B cell (primary cell): ENCODE data around the gene ATP8B2. TPM values are rescaled to one million over a fixed set of nuclear protein-coding genes. Genes with fewer than 3 reads are reported as not detected.
A peak's percentile ranks its signal among the peaks of the same experiment; 100 is the strongest.

Experiments
- ATAC-seq: fragments of 200-7000 bp; cut with Tn5 transposase; one replicate; pipeline ENCODE4 v1.10.0; 2021; ENCODE audit warnings: low read depth, mild to moderate bottlenecking, moderate number of reproducible peaks, moderate library complexity
- CTCF ChIA-PET: fragments of 350-600 bp; sonication (Branson Sonifier 250); formaldehyde crosslinking; loops from one replicate; lab custom pipeline; 2021; ENCODE audit warnings: antibody characterized with exemption, inconsistent platforms; lab: Charles Lee
- POLR2A ChIA-PET: fragments of 350-600 bp; sonication (Branson Sonifier 250); formaldehyde crosslinking; loops from one replicate; lab custom pipeline; 2021; ENCODE audit warnings: antibody characterized with exemption; lab: Charles Lee
- DNase-seq: peaks from one replicate; pipeline ENCODE4 v3.0.0; 2013
- H2AFZ ChIP-seq: 2 replicates; pipeline ENCODE4 v1.6.1; 2012; ENCODE audit warnings: mild to moderate bottlenecking, low read depth, low read length; ENCODE audit not compliant: insufficient read depth, poor library complexity, severe bottlenecking
- H3K27ac ChIP-seq, 2 donors: 1 replicate in 1 of 2; 2 replicates in 1 of 2; pipeline ENCODE4 v1.5.1; 2012 to 2013; ENCODE audit warnings: low read length in 2 of 2, mild to moderate bottlenecking in 2 of 2, moderate library complexity in 1 of 2
- H3K27me3 ChIP-seq, 4 experiments: fragments of 200-600 bp in 1 of 4; sonication (generic) in 1 of 4; replicated peaks in 1 of 4; 1 replicate in 2 of 4; 2 replicates in 2 of 4; pipeline versions ENCODE4 v1.6.1 to v1.7.0; 2013 to 2016; ENCODE audit warnings: low read length in 3 of 4, mild to moderate bottlenecking in 2 of 4, mixed read lengths in 1 of 4, moderate library complexity in 1 of 4; ENCODE audit not compliant: insufficient read depth in 4 of 4, control insufficient read depth in 3 of 4; ENCODE audit errors: control extremely low read depth in 1 of 4
- H3K36me3 ChIP-seq, 2 experiments: replicated peaks in 1 of 2; 1 replicate in 1 of 2; 2 replicates in 1 of 2; pipeline versions ENCODE4 v1.6.1 to v1.7.1; 2013; ENCODE audit warnings: low read length in 1 of 2; ENCODE audit not compliant: insufficient read depth in 2 of 2, control insufficient read depth in 1 of 2; ENCODE audit errors: control extremely low read depth in 1 of 2, extremely low read depth in 1 of 2
- H3K4me1 ChIP-seq, 2 donors: fragments of 200-600 bp in 1 of 2; sonication (generic) in 1 of 2; 1 replicate in 1 of 2; 2 replicates in 1 of 2; pipeline versions ENCODE4 v1.5.1 to v1.6.1; 2013 to 2017; ENCODE audit warnings: low read length in 2 of 2; ENCODE audit not compliant: control insufficient read depth in 2 of 2, insufficient read depth in 2 of 2
- H3K4me2 ChIP-seq: replicated peaks from 2 replicates; pipeline ENCODE3; 2012; ENCODE audit warnings: mild to moderate bottlenecking, low read depth, low read length; ENCODE audit not compliant: poor library complexity, severe bottlenecking
- H3K4me3 ChIP-seq, 5 experiments: fragments of 200-600 bp in 1 of 5; sonication (generic) in 1 of 5; 1 replicate in 3 of 5; 2 replicates in 2 of 5; pipeline versions ENCODE4 v1.5.1 to v1.7.0; 2011 to 2016; ENCODE audit warnings: low read length in 4 of 5, mild to moderate bottlenecking in 4 of 5, low read depth in 2 of 5, control low read depth in 1 of 5, moderate library complexity in 1 of 5; ENCODE audit not compliant: insufficient read depth in 1 of 5; ENCODE audit errors: control extremely low read depth in 1 of 5, extremely low read depth in 1 of 5
- H3K79me2 ChIP-seq: fragments of 200-600 bp; sonication (generic); one replicate; pipeline ENCODE4 v1.6.0; 2016; ENCODE audit warnings: low read length; ENCODE audit not compliant: control insufficient read depth, insufficient read depth
- H3K9ac ChIP-seq: fragments of 200-600 bp; sonication (generic); 2 replicates; pipeline ENCODE4 v1.6.1; 2017; ENCODE audit warnings: mild to moderate bottlenecking, low read length, moderate library complexity
- H3K9me3 ChIP-seq, 3 donors: one replicate each; pipeline versions ENCODE4 v1.6.1 to v1.7.1; 2013; ENCODE audit warnings: low read length in 2 of 3; ENCODE audit not compliant: control insufficient read depth in 2 of 3, insufficient read depth in 1 of 3; ENCODE audit errors: control extremely low read depth in 1 of 3
- H4K20me1 ChIP-seq: 2 replicates; pipeline ENCODE4 v1.6.0; 2012; ENCODE audit warnings: mild to moderate bottlenecking, low read length; ENCODE audit not compliant: insufficient read depth, control insufficient read depth, poor library complexity, severe bottlenecking
- H3K27ac Mint-ChIP-seq: one replicate; pipeline ENCODE4 v1.8.0; 2021; ENCODE audit warnings: mixed read lengths
- H3K27me3 Mint-ChIP-seq: one replicate; pipeline ENCODE4 v1.8.0; 2021; ENCODE audit warnings: mixed read lengths
- H3K4me1 Mint-ChIP-seq: one replicate; pipeline ENCODE4 v1.8.0; 2021; ENCODE audit warnings: mixed read lengths
- H3K4me3 Mint-ChIP-seq: one replicate; pipeline ENCODE4 v1.8.0; 2021; ENCODE audit warnings: mixed read lengths
- H3K9me3 Mint-ChIP-seq: one replicate; pipeline ENCODE4 v1.8.0; 2022; ENCODE audit warnings: mixed read lengths; ENCODE audit not compliant: insufficient read depth
- EZH2 ChIP-seq: IDR thresholded peaks from 2 replicates; pipeline ENCODE4 v1.6.1; 2012; ENCODE audit warnings: borderline replicate concordance, low read depth, mild to moderate bottlenecking, moderate library complexity, low read length; ENCODE audit not compliant: insufficient read depth, poor library complexity, severe bottlenecking
- WGBS: methylation state at CpG from one replicate; pipeline ENCODE4 v1.1.5; 2013; ENCODE audit warnings: missing lambda C conversion rate; ENCODE audit not compliant: insufficient coverage; 5-methylcytosine and 5-hydroxymethylcytosine counted together
- intact Hi-C: fragments of 100-400 bp; cut with micrococcal nuclease; formaldehyde crosslinking; loops from one replicate; pipeline ENCODE4 v1.10.0; 2022
- polyA plus RNA-seq: library from polyadenylated mRNA; depleted of rRNA; stranded (reverse); fragments of >200 nt; gene quantifications from 2 replicates; pipeline ENCODE4 v1.2.3, GENCODE V29; 2012
- total RNA-seq, 2 donors: library from RNA; stranded (reverse); fragments of 120-200 nt in 1 of 2; gene quantifications; 1 replicate in 1 of 2; 2 replicates in 1 of 2; pipeline versions ENCODE4 v1.2.3 to v1.2.4, GENCODE V29; 2013 to 2022
- TF ChIP-seq, protein P1 (sequence below): fragments of 200-600 bp; IDR thresholded peaks from one replicate; pipeline ENCODE4 v1.8.0; 2022; ENCODE audit warnings: antibody characterized with exemption, mild to moderate bottlenecking

ATP8B2 gene
- total and polyA plus RNA-seq, 2 donors (not counting 1 experiment from before 2014, with no cell fraction given) = 31.1 to 50.2 TPM

DNA sequence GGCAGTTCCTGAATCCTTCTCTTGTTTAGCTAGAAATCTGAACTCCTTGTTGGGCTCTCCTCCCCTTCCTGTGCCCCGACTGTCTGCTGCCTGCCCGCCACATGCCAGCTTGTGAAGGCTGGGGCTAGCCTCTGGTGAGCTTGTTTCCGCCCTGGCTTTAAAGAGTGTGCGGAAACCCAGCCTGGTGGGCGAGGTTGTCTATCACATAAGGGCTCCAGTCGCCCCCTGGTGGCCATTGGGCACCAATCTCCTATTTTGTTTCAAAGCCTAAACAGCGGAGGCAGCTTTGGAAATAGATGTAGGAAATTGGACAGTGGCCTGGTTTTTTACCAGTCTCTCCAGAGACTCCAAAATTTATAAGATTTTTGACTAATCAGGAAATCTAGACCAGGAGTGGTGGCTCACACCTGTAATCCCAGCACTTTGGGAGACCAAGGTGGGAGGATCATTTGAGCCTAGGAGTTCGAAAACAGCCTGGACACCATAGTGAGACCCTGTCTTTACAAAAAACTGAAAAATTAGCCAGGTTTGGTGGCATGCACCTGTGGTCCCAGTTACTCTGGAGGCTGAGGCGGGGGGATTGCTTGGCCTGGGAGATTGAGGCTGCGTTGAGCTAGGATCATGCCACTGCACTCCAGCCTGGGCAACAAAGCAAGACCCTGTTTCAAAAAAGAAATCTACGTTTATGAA lies 9.8 kb downstream of the ATP8B2 start:
- DNase-seq (peak; percentile 89), ATAC-seq (peak; percentile 89)
- intact Hi-C loops = loop anchor here (1.0 to 2.0 kb wide), 3 partner anchors 11 to 136 kb away; partner anchors contain the start of gene HAX1
- Mint-ChIP-seq H3K9me3 (no peaks in the 10 kb centered on the region), H3K27ac (peak overlapping the region; percentile 86), H3K27me3 (no peaks in the 10 kb centered on the region), H3K4me3 (no peak overlapping the region), H3K4me1 (peaks cover 13% of the 10 kb centered on the region)
- H3K36me3 ChIP-seq = peaks cover 0 to 50% of the 10 kb centered on the region in 2 experiments
- WGBS = 38% methylated on average over 11 of the region's 11 CpGs
- no peaks in the 10 kb centered on the region for H3K79me2 ChIP-seq
- ChIA-PET CTCF (interaction anchor here (0.6 to 7.0 kb wide), 38 partner anchors 9 to 983 kb away, joined by 3 to 148 read pairs (median 4); partner anchors contain the start of genes AQP10, ATP8B2, HAX1 and PMVK), POLR2A (interaction anchor here (0.6 to 1.8 kb wide), 3 partner anchors 10 to 255 kb away, joined by 4 to 13 read pairs (median 4); partner anchors contain the start of gene ATP8B2)
- no peak overlapping the region for H3K9ac ChIP-seq
- peak overlapping the region; percentile 29 for H3K4me2 ChIP-seq
- H3K4me1 ChIP-seq = peaks cover 10 to 17% of the 10 kb centered on the region in 2 donors
- no peak overlapping the region for H3K4me3 ChIP-seq
- H3K27ac ChIP-seq = no peak overlapping the region
- no peaks in the 10 kb centered on the region for H3K27me3 ChIP-seq
- no peaks in the 10 kb centered on the region for H3K9me3 ChIP-seq
- H4K20me1 ChIP-seq = peaks cover 2% of the 10 kb centered on the region
- TF ChIP-seq EZH2 = no peak
- TF ChIP-seq, protein P1, sequence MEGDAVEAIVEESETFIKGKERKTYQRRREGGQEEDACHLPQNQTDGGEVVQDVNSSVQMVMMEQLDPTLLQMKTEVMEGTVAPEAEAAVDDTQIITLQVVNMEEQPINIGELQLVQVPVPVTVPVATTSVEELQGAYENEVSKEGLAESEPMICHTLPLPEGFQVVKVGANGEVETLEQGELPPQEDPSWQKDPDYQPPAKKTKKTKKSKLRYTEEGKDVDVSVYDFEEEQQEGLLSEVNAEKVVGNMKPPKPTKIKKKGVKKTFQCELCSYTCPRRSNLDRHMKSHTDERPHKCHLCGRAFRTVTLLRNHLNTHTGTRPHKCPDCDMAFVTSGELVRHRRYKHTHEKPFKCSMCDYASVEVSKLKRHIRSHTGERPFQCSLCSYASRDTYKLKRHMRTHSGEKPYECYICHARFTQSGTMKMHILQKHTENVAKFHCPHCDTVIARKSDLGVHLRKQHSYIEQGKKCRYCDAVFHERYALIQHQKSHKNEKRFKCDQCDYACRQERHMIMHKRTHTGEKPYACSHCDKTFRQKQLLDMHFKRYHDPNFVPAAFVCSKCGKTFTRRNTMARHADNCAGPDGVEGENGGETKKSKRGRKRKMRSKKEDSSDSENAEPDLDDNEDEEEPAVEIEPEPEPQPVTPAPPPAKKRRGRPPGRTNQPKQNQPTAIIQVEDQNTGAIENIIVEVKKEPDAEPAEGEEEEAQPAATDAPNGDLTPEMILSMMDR = peak; percentile 91
- peak overlapping the region; percentile 49 for H2AFZ ChIP-seq

DNA sequence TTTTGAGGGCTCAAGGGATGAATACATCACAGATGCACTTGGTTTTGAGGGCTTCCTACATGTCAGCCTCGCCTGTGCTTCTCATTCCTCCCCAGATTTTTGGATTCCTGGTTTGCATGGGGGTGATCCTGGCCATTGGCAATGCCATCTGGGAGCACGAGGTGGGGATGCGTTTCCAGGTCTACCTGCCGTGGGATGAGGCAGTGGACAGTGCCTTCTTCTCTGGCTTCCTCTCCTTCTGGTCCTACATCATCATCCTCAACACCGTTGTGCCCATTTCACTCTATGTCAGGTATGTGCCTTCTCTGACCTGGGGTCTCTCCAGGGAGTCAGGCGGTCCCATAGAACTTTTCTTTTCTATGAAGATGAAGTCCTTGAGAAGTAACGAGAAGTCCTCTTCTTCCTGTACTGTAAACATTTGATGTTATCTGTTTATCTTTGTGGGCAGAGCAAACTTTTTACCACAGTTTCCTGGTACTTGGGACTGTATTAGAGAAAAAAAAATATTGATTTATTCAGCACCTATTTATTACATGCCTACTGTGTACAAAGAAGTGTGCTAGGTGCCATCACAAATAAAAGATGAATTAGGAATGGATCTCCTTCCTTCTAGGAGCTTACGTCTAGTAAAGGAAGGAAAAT lies 12.0 kb downstream of the ATP8B2 start:
- H2AFZ ChIP-seq = no peak overlapping the region
- TF ChIP-seq EZH2 = no peak
- TF ChIP-seq, protein P1 = no peak
- H3K9ac ChIP-seq = no peak overlapping the region
- H3K4me3 Mint-ChIP-seq = no peak overlapping the region
- H3K27me3 Mint-ChIP-seq = no peaks in the 10 kb centered on the region
- no peak for ATAC-seq
- ChIA-PET POLR2A (no interaction called here), CTCF (interaction anchor here (1.3 to 7.0 kb wide), 4 partner anchors 13 to 140 kb away, joined by 3 to 148 read pairs (median 21); partner anchors contain the start of genes AQP10 and ATP8B2)
- H3K4me2 ChIP-seq = no peak overlapping the region
- no peak overlapping the region for H3K27ac Mint-ChIP-seq
- WGBS = 85% methylated on average over 2 of the region's 8 CpGs
- no peaks in the 10 kb centered on the region for H4K20me1 ChIP-seq
- H3K4me3 ChIP-seq = no peak overlapping the region
- H3K4me1 Mint-ChIP-seq = peaks cover 6% of the 10 kb centered on the region
- peaks cover 3 to 9% of the 10 kb centered on the region in 2 donors for H3K4me1 ChIP-seq
- no peak overlapping the region for H3K27ac ChIP-seq
- no peaks in the 10 kb centered on the region for H3K27me3 ChIP-seq
- intact Hi-C loops = no loop called here
- no peaks in the 10 kb centered on the region for H3K9me3 Mint-ChIP-seq
- no peaks in the 10 kb centered on the region for H3K9me3 ChIP-seq
- DNase-seq = no peak
- no peaks in the 10 kb centered on the region for H3K79me2 ChIP-seq
- peaks cover 0 to 53% of the 10 kb centered on the region in 2 experiments for H3K36me3 ChIP-seq
